Neural progenitor cell (in vitro differentiated cells): Measurements from ENCODE around the gene UBE2Q1.

Experiments used
- EZH2phosphoT487 ChIP-seq: fragments of 200-600 bp; sonication (generic); IDR thresholded peaks from 2 replicates; pipeline ENCODE4 v1.6.1; 2017; ENCODE audit warnings: antibody characterized with exemption
- TF ChIP-seq, protein P1 (sequence below): fragments of 200-600 bp; sonication (generic); IDR thresholded peaks from 2 replicates; pipeline ENCODE4 v1.5.1; 2017; ENCODE audit warnings: antibody characterized with exemption, mild to moderate bottlenecking

DNA sequence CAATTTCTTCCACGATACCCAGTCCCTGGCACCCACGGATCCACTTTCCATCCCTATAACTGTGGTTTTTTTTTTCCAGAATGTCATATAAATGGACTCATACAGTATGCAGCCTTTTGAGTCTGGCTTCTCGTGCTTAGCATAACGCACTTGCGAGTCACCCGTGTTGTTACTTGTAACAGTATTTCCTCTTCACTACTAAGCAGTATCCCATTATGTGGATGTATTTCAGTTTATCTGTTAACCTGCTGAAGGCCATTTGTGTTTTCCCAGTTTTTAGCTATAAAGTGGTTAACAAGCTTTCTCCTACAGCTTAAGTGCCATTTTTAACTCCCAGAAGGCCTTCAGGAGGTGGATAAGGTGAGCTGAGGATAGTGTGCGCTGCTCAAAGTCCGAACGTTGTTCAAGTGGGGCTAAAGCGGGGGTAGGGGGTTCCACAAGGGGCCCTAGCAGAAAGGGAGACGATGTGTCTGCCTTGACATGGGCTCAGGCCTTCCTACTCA lies 48.7 kb upstream of the UBE2Q1 start:
- no peak for TF ChIP-seq EZH2phosphoT487
- TF ChIP-seq, protein P1, sequence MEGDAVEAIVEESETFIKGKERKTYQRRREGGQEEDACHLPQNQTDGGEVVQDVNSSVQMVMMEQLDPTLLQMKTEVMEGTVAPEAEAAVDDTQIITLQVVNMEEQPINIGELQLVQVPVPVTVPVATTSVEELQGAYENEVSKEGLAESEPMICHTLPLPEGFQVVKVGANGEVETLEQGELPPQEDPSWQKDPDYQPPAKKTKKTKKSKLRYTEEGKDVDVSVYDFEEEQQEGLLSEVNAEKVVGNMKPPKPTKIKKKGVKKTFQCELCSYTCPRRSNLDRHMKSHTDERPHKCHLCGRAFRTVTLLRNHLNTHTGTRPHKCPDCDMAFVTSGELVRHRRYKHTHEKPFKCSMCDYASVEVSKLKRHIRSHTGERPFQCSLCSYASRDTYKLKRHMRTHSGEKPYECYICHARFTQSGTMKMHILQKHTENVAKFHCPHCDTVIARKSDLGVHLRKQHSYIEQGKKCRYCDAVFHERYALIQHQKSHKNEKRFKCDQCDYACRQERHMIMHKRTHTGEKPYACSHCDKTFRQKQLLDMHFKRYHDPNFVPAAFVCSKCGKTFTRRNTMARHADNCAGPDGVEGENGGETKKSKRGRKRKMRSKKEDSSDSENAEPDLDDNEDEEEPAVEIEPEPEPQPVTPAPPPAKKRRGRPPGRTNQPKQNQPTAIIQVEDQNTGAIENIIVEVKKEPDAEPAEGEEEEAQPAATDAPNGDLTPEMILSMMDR, result no peak
